SK-N-SH treated with all-trans-retinoic acid at 6 μM for 48 hours (cell line): Measurements from ENCODE around the gene PTPRJ.

ENCODE experiments used
- ATAC-seq: fragments of 200-7000 bp; cut with Tn5 transposase; 3 replicates; pipeline ENCODE4 v1.9.1; 2020; ENCODE audit warnings: mild to moderate bottlenecking, moderate library complexity
- ARNTL ChIP-seq: fragments of 450-650 bp; formaldehyde crosslinking; IDR thresholded peaks from 2 replicates; pipeline ENCODE4 v1.5.0; 2020; ENCODE audit warnings: low read depth, mild to moderate bottlenecking, moderate library complexity, borderline replicate concordance
- BACH2 ChIP-seq: fragments of 250-450 bp; sonication (Bioruptor Pico); IDR thresholded peaks from 2 replicates; pipeline ENCODE4 v1.9.0; 2021; ENCODE audit warnings: mild to moderate bottlenecking, borderline replicate concordance
- CREB5 ChIP-seq: fragments of 250-450 bp; sonication (Bioruptor Pico); IDR thresholded peaks from 2 replicates; pipeline ENCODE4 v1.5.1; 2020; ENCODE audit warnings: low read depth, mild to moderate bottlenecking, moderate library complexity
- CSRNP3 ChIP-seq: fragments of 250-450 bp; sonication (Bioruptor Pico); IDR thresholded peaks from 2 replicates; pipeline ENCODE4 v1.5.1; 2021; ENCODE audit warnings: mild to moderate bottlenecking, moderate library complexity
- ISL1 ChIP-seq: fragments of 250-450 bp; sonication (Bioruptor Pico); IDR thresholded peaks from 2 replicates; pipeline ENCODE4 v2.1.2; 2022; ENCODE audit warnings: mild to moderate bottlenecking, moderate library complexity
- OSR1 ChIP-seq: fragments of 250-450 bp; sonication (Bioruptor Pico); IDR thresholded peaks from 2 replicates; pipeline ENCODE4 v1.8.0; 2022; ENCODE audit warnings: moderate library complexity, mild to moderate bottlenecking, inconsistent platforms
- PATZ1 ChIP-seq: fragments of 250-450 bp; sonication (Bioruptor Pico); IDR thresholded peaks from 2 replicates; pipeline ENCODE4 v1.8.0; 2020; ENCODE audit warnings: mild to moderate bottlenecking, moderate library complexity, borderline replicate concordance
- POU6F1 ChIP-seq: fragments of 250-450 bp; sonication (Bioruptor Pico); IDR thresholded peaks from 2 replicates; pipeline ENCODE4 v1.8.0; 2021; ENCODE audit warnings: low read depth, mild to moderate bottlenecking, moderate library complexity, borderline replicate concordance
- RARB ChIP-seq: fragments of 250-450 bp; sonication (Bioruptor Pico); IDR thresholded peaks from 2 replicates; pipeline ENCODE4 v1.8.0; 2021; ENCODE audit warnings: mild to moderate bottlenecking, moderate library complexity
- SNAI2 ChIP-seq: fragments of 250-450 bp; sonication (Bioruptor Pico); IDR thresholded peaks from 2 replicates; pipeline ENCODE4 v1.5.0; 2020; ENCODE audit warnings: mild to moderate bottlenecking, moderate library complexity
- TCF4 ChIP-seq: fragments of 250-450 bp; sonication (Bioruptor Pico); IDR thresholded peaks from 2 replicates; pipeline ENCODE4 v1.8.0; 2021; ENCODE audit warnings: mild to moderate bottlenecking, moderate library complexity, borderline replicate concordance
- TOX ChIP-seq: fragments of 250-450 bp; sonication (Bioruptor Pico); IDR thresholded peaks from 2 replicates; pipeline ENCODE4 v1.8.0; 2021; ENCODE audit warnings: mild to moderate bottlenecking, moderate library complexity, borderline replicate concordance
- ZC3H10 ChIP-seq: fragments of 250-450 bp; sonication (Bioruptor Pico); IDR thresholded peaks from 2 replicates; pipeline ENCODE4 v1.5.1; 2021; ENCODE audit warnings: mild to moderate bottlenecking, moderate library complexity
- ZFP3 ChIP-seq: fragments of 250-450 bp; sonication (Bioruptor Pico); IDR thresholded peaks from 2 replicates; pipeline ENCODE4 v1.5.0; 2020; ENCODE audit warnings: mild to moderate bottlenecking, moderate library complexity
- ZFP30 ChIP-seq: fragments of 450-650 bp; formaldehyde crosslinking; IDR thresholded peaks from 2 replicates; pipeline ENCODE4 v1.5.0; 2022; ENCODE audit warnings: mild to moderate bottlenecking, moderate library complexity
- ZNF565 ChIP-seq: fragments of 450-650 bp; formaldehyde crosslinking; conservative IDR thresholded peaks from 2 replicates; pipeline ENCODE4 v1.5.0; 2020; ENCODE audit warnings: low read depth, mild to moderate bottlenecking, moderate library complexity
- ZNF70 ChIP-seq: fragments of 450-650 bp; formaldehyde crosslinking; IDR thresholded peaks from 2 replicates; pipeline ENCODE4 v1.5.0; 2020; ENCODE audit warnings: mild to moderate bottlenecking, moderate library complexity
- ZNF8 ChIP-seq: fragments of 450-650 bp; formaldehyde crosslinking; IDR thresholded peaks from 2 replicates; pipeline ENCODE4 v1.5.0; 2020; ENCODE audit warnings: mild to moderate bottlenecking, moderate library complexity
- TF ChIP-seq, protein P1 (sequence below): fragments of 250-450 bp; sonication (Bioruptor Pico); IDR thresholded peaks from 2 replicates; pipeline ENCODE4 v1.5.0; 2020; ENCODE audit warnings: mild to moderate bottlenecking, moderate library complexity

PTPRJ gene

GRCh38 chr11:48129697-48130395 lies 149.5 kb downstream of the PTPRJ start:
- TF ChIP-seq ARNTL (CRISPR knock-in tag) (no peak), ZFP30 (CRISPR knock-in tag) (no peak), ZFP3 (CRISPR knock-in tag) (no peak), RARB (CRISPR knock-in tag) (no peak), SNAI2 (CRISPR knock-in tag) (no peak), ZNF565 (no peak), CSRNP3 (CRISPR knock-in tag) (no peak), PATZ1 (CRISPR knock-in tag) (no peak), ISL1 (CRISPR knock-in tag) (no peak), POU6F1 (CRISPR knock-in tag) (no peak), TOX (no peak), TCF4 (CRISPR knock-in tag) (no peak), ZC3H10 (CRISPR knock-in tag) (no peak), ZNF8 (CRISPR knock-in tag) (no peak)
- TF ChIP-seq, protein P1, sequence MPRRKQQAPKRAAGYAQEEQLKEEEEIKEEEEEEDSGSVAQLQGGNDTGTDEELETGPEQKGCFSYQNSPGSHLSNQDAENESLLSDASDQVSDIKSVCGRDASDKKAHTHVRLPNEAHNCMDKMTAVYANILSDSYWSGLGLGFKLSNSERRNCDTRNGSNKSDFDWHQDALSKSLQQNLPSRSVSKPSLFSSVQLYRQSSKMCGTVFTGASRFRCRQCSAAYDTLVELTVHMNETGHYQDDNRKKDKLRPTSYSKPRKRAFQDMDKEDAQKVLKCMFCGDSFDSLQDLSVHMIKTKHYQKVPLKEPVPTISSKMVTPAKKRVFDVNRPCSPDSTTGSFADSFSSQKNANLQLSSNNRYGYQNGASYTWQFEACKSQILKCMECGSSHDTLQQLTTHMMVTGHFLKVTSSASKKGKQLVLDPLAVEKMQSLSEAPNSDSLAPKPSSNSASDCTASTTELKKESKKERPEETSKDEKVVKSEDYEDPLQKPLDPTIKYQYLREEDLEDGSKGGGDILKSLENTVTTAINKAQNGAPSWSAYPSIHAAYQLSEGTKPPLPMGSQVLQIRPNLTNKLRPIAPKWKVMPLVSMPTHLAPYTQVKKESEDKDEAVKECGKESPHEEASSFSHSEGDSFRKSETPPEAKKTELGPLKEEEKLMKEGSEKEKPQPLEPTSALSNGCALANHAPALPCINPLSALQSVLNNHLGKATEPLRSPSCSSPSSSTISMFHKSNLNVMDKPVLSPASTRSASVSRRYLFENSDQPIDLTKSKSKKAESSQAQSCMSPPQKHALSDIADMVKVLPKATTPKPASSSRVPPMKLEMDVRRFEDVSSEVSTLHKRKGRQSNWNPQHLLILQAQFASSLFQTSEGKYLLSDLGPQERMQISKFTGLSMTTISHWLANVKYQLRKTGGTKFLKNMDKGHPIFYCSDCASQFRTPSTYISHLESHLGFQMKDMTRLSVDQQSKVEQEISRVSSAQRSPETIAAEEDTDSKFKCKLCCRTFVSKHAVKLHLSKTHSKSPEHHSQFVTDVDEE (CRISPR knock-in tag): no peak
- ATAC-seq: no peak

DNA sequence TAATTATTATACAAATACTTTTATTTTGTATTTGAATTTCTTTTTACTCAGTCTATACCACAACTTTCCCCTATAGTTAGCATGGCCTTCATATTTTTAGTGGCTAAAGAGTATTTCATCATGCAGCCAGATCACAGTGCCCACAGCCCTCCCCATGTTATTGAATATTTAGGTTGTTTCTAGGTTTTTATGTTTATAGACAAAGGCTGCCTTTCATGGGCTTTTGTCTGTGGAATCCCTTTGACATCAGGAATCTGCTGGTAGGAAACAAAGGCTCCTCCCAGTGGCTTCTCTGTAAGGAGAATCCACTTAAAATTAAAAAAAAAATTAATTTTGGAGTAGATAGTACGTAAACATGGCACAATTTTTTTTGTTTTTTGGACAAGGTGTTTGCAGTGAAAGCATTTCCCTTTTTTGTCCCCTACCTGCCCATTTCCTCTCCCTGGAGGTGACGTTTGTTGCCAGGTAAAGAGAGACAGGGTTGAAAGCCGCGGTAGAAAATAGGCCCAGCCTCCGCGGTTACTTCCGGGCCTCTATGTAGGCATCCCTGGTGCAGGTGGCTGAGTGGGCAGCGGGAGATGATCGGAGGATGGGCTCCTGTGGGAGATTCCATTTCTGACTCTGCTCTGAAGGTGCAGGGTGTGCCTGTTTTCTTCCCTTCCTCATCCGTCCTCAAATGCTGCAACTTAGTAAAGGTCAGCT lies 154.0 kb downstream of the PTPRJ start:
- ATAC-seq: no peak
- no peak for TF ChIP-seq ZNF8 (CRISPR knock-in tag)
- no peak for TF ChIP-seq ZC3H10 (CRISPR knock-in tag)
- no peak for TF ChIP-seq TOX
- no peak for TF ChIP-seq CREB5 (CRISPR knock-in tag)
- no peak for TF ChIP-seq ARNTL (CRISPR knock-in tag)
- TF ChIP-seq PATZ1 (CRISPR knock-in tag): no peak
- TF ChIP-seq ZFP3 (CRISPR knock-in tag): no peak
- no peak for TF ChIP-seq ISL1 (CRISPR knock-in tag)
- TF ChIP-seq ZFP30 (CRISPR knock-in tag): no peak
- TF ChIP-seq BACH2 (CRISPR knock-in tag): no peak
- TF ChIP-seq SNAI2 (CRISPR knock-in tag): no peak
- TF ChIP-seq OSR1: no peak
- TF ChIP-seq CSRNP3 (CRISPR knock-in tag): no peak
- no peak for TF ChIP-seq ZNF70 (CRISPR knock-in tag)
- TF ChIP-seq POU6F1 (CRISPR knock-in tag): no peak
